SK-N-SH treated with all-trans-retinoic acid at 6 μM for 48 hours (cell line): ENCODE measurements around the gene IL17RC.
"Not testable (repeated sequence)": the region's sequence is repeated elsewhere in the genome, so short reads cannot be mapped to it uniquely, and the experiment has no call there.

Experiments
- ATAC-seq: fragments of 200-7000 bp; cut with Tn5 transposase; 3 replicates; pipeline ENCODE4 v1.9.1; 2020; ENCODE audit warnings: mild to moderate bottlenecking, moderate library complexity
- ARNTL ChIP-seq: fragments of 450-650 bp; formaldehyde crosslinking; IDR thresholded peaks from 2 replicates; pipeline ENCODE4 v1.5.0; 2020; ENCODE audit warnings: low read depth, mild to moderate bottlenecking, moderate library complexity, borderline replicate concordance
- BACH2 ChIP-seq: fragments of 250-450 bp; sonication (Bioruptor Pico); IDR thresholded peaks from 2 replicates; pipeline ENCODE4 v1.9.0; 2021; ENCODE audit warnings: mild to moderate bottlenecking, borderline replicate concordance
- CSDC2 ChIP-seq: fragments of 250-450 bp; sonication (Bioruptor Pico); IDR thresholded peaks from 2 replicates; pipeline ENCODE4 v1.5.0; 2020; ENCODE audit warnings: mild to moderate bottlenecking, moderate library complexity
- ESRRG ChIP-seq: fragments of 250-450 bp; sonication (Bioruptor Pico); IDR thresholded peaks from 2 replicates; pipeline ENCODE4 v1.6.1; 2021; ENCODE audit warnings: mild to moderate bottlenecking
- GLIS3 ChIP-seq: fragments of 250-450 bp; sonication (Bioruptor Pico); IDR thresholded peaks from 2 replicates; pipeline ENCODE4 v1.5.0; 2020; ENCODE audit warnings: mild to moderate bottlenecking, moderate library complexity
- ISL1 ChIP-seq: fragments of 250-450 bp; sonication (Bioruptor Pico); IDR thresholded peaks from 2 replicates; pipeline ENCODE4 v2.1.2; 2022; ENCODE audit warnings: mild to moderate bottlenecking, moderate library complexity
- OSR1 ChIP-seq: fragments of 250-450 bp; sonication (Bioruptor Pico); IDR thresholded peaks from 2 replicates; pipeline ENCODE4 v1.8.0; 2022; ENCODE audit warnings: moderate library complexity, mild to moderate bottlenecking, inconsistent platforms
- PPARA ChIP-seq: fragments of 250-450 bp; sonication (Bioruptor Pico); IDR thresholded peaks from 2 replicates; pipeline ENCODE4 v1.5.0; 2020; ENCODE audit warnings: mild to moderate bottlenecking, borderline replicate concordance
- SNAI2 ChIP-seq: fragments of 250-450 bp; sonication (Bioruptor Pico); IDR thresholded peaks from 2 replicates; pipeline ENCODE4 v1.5.0; 2020; ENCODE audit warnings: mild to moderate bottlenecking, moderate library complexity
- TCF4 ChIP-seq: fragments of 250-450 bp; sonication (Bioruptor Pico); IDR thresholded peaks from 2 replicates; pipeline ENCODE4 v1.8.0; 2021; ENCODE audit warnings: mild to moderate bottlenecking, moderate library complexity, borderline replicate concordance
- TOX ChIP-seq: fragments of 250-450 bp; sonication (Bioruptor Pico); IDR thresholded peaks from 2 replicates; pipeline ENCODE4 v1.8.0; 2021; ENCODE audit warnings: mild to moderate bottlenecking, moderate library complexity, borderline replicate concordance
- ZC3H10 ChIP-seq: fragments of 250-450 bp; sonication (Bioruptor Pico); IDR thresholded peaks from 2 replicates; pipeline ENCODE4 v1.5.1; 2021; ENCODE audit warnings: mild to moderate bottlenecking, moderate library complexity
- ZFP3 ChIP-seq: fragments of 250-450 bp; sonication (Bioruptor Pico); IDR thresholded peaks from 2 replicates; pipeline ENCODE4 v1.5.0; 2020; ENCODE audit warnings: mild to moderate bottlenecking, moderate library complexity
- ZFP30 ChIP-seq: fragments of 450-650 bp; formaldehyde crosslinking; IDR thresholded peaks from 2 replicates; pipeline ENCODE4 v1.5.0; 2022; ENCODE audit warnings: mild to moderate bottlenecking, moderate library complexity
- ZNF565 ChIP-seq: fragments of 450-650 bp; formaldehyde crosslinking; conservative IDR thresholded peaks from 2 replicates; pipeline ENCODE4 v1.5.0; 2020; ENCODE audit warnings: low read depth, mild to moderate bottlenecking, moderate library complexity
- ZNF70 ChIP-seq: fragments of 450-650 bp; formaldehyde crosslinking; IDR thresholded peaks from 2 replicates; pipeline ENCODE4 v1.5.0; 2020; ENCODE audit warnings: mild to moderate bottlenecking, moderate library complexity
- ZNF8 ChIP-seq: fragments of 450-650 bp; formaldehyde crosslinking; IDR thresholded peaks from 2 replicates; pipeline ENCODE4 v1.5.0; 2020; ENCODE audit warnings: mild to moderate bottlenecking, moderate library complexity
- TF ChIP-seq, protein P1 (sequence below): fragments of 250-450 bp; sonication (Bioruptor Pico); IDR thresholded peaks from 2 replicates; pipeline ENCODE4 v1.8.0; 2021; ENCODE audit warnings: low read depth, mild to moderate bottlenecking, moderate library complexity, borderline replicate concordance
- TF ChIP-seq, protein P2 (sequence below): fragments of 250-450 bp; sonication (Bioruptor Pico); IDR thresholded peaks from 2 replicates; pipeline ENCODE4 v1.5.1; 2020; ENCODE audit warnings: low read depth, mild to moderate bottlenecking, moderate library complexity
- TF ChIP-seq, protein P3 (sequence below): fragments of 250-450 bp; sonication (Bioruptor Pico); IDR thresholded peaks from 2 replicates; pipeline ENCODE4 v1.5.0; 2020; ENCODE audit warnings: mild to moderate bottlenecking, moderate library complexity

The IL17RC gene

DNA sequence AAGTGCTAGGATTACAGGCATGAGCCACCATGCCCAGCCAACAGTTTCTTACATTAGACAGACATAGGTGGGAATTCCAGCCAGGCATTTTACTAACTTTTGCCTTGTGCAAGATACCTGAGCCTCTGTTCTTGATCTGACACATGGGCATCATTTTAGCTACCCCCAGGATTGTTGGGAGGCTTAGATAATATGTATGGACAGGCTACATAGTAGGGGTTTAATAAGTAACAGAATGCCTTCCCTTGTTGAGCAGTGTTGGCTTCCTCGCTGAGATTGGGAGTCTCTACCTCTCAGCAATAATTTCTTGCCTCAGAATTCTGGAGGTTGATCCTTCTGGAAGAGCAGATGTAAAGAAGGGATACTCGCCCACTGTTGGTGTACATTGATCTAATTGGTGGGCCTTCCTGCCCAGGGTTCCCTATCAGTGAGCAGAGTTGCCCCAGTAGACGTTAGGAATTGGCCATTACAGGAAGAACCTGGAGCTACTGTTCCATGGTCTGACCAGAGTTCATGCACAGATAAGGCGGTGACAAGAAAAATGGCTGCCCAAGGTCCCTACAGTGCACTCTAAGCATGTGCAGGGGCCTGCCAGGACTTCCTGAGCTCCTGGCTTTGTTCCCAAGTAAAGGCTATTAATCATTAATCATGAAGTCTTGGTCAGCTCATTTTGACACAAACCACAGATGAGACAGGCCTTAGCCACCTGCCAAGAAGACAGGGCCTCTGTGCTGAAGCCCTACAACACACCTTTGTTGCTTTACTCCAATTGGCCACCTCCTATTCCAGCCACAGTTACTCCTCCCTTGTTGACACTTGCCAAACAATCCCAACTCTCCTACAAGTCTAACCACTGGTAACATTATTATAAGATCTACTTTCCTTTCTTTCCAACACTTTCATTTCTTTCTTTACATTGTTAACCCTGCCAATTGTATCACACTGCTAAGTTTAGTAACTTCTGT, 19.2 kb upstream of the IL17RC start:
- TF ChIP-seq ARNTL (CRISPR knock-in tag) (no peak), GLIS3 (CRISPR knock-in tag) (no peak), BACH2 (no peak), TCF4 (CRISPR knock-in tag) (no peak), CSDC2 (CRISPR knock-in tag) (no peak), SNAI2 (no peak), PPARA (CRISPR knock-in tag) (no peak), ESRRG (CRISPR knock-in tag) (no peak), TOX (CRISPR knock-in tag) (no peak), ISL1 (CRISPR knock-in tag) (no peak), ZFP30 (CRISPR knock-in tag) (no peak), OSR1 (CRISPR knock-in tag) (no peak), ZNF70 (CRISPR knock-in tag) (no peak), ZC3H10 (CRISPR knock-in tag) (no peak), ZNF8 (CRISPR knock-in tag) (no peak)
- TF ChIP-seq, protein P1, sequence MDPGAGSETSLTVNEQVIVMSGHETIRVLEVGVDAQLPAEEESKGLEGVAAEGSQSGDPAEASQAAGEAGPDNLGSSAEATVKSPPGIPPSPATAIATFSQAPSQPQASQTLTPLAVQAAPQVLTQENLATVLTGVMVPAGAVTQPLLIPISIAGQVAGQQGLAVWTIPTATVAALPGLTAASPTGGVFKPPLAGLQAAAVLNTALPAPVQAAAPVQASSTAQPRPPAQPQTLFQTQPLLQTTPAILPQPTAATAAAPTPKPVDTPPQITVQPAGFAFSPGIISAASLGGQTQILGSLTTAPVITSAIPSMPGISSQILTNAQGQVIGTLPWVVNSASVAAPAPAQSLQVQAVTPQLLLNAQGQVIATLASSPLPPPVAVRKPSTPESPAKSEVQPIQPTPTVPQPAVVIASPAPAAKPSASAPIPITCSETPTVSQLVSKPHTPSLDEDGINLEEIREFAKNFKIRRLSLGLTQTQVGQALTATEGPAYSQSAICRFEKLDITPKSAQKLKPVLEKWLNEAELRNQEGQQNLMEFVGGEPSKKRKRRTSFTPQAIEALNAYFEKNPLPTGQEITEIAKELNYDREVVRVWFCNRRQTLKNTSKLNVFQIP (CRISPR knock-in tag) = no peak
- peak; percentile 68 for ATAC-seq

DNA sequence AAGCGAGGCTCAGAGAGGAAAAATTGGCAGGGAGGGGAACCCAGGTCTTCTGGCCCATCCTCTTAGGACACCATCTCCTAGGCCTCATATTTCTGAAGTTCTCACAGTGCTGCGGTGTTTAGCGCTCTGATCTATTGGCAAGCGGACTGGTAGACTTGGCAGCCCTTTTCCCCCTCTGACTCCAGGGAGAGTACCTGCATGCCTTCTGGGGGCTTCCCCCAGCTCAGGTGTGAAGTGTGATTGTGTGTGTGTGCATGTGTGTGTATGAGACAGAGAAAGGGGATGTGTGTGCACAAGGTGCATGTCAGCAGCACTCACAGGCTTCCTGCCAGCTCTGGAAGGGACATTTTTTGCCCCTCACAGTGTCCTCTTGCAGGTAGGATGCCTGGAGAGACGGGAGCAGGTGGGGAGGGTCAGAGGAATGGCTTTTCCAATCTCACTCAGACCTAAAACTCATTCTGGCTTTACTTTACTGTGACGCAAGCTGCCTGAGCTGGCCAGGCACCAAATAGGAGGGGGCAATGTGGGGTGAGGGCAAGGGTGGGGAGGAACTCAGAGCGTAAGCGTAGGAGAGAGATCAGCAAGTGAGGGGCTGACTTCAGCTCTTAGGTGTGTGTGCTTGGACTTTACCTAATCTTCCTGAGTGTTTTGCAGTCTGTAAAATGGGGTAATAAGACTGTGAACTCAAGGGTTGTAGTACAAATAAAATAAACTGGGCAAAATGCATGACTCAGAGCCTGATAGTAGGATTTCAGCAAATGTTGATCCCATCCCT, 18.2 kb upstream of the IL17RC start:
- TF ChIP-seq SNAI2 = no peak
- TF ChIP-seq, protein P2, sequence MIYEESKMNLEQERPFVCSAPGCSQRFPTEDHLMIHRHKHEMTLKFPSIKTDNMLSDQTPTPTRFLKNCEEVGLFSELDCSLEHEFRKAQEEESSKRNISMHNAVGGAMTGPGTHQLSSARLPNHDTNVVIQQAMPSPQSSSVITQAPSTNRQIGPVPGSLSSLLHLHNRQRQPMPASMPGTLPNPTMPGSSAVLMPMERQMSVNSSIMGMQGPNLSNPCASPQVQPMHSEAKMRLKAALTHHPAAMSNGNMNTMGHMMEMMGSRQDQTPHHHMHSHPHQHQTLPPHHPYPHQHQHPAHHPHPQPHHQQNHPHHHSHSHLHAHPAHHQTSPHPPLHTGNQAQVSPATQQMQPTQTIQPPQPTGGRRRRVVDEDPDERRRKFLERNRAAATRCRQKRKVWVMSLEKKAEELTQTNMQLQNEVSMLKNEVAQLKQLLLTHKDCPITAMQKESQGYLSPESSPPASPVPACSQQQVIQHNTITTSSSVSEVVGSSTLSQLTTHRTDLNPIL (CRISPR knock-in tag) = no peak
- no peak for ATAC-seq

DNA sequence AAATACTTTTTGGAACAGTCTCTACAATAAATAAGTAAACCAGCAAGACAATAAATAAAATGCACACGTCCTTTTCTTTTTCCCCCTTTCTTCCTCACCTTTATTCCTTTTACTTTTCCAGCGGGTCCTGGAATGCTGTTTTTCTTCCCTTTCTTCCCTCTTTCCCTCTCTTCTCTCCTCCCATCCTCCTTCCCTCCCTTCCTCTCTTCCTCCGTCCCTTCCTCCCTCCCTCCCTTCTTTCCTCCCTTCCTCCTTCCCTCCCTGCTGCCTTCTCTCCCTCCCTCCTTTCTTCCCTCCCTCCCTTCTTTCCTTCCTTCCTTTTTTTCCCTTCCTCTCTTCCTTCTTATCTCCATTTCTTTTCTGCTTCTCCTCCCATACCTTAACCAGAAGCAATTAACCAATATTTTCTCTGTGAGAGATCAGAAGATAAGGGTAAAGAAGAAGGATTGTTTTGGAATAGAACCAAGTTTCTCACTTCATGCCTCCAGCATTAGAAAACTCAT, 17.6 kb upstream of the IL17RC start:
- ATAC-seq = no peak
- TF ChIP-seq ZFP30 (CRISPR knock-in tag) (no peak), ZNF8 (CRISPR knock-in tag) (no peak), ZNF565 (CRISPR knock-in tag) (no peak), ARNTL (CRISPR knock-in tag) (no peak), ZNF70 (CRISPR knock-in tag) (no peak)
- TF ChIP-seq, protein P2 (CRISPR knock-in tag) = no peak
- TF ChIP-seq, protein P1 (CRISPR knock-in tag) = no peak

DNA sequence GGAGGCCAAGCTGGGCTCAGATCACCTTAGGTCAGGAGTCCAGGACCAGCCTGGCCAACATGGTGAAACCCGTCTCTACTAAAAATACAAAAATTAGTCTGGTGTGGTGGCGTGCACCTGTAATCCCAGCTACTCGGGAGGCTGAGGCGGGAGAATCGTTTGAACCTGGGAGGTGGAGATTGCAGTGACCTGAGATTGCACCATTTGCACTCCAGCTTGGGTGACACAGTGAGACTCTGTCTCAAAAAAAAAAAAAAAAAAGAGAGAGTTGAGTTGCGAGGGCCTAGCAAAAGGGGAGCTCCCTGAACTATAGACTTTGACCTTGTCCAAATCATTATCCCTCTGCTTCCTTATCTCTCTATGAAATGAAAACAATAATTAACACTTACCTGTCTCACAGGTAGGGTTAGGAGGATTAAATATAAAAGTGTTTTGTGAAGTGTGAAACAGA, 15.9 kb upstream of the IL17RC start:
- not testable (repeated sequence) for ATAC-seq

DNA sequence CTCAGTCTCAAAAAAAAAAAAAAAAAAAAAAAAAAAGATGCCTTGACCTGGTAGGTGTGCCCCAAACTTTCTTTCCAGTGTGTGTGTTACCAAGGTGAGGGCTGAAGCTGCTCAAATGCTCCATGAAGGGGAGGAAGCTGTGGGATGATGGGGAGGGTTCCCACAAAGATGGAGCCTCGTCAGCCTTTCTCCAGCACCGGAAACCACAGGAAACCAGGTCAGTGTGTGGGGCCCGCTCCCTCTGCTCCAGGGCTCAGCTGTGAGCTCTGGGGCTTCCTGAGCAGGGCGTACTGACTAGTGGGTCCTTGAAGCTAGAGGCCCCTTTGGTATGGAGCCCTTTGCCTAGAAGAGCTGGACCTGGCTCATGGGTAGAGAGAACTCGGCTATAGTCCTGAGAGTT, 14.9 kb upstream of the IL17RC start:
- TF ChIP-seq SNAI2 = no peak
- TF ChIP-seq PPARA (CRISPR knock-in tag) = no peak
- no peak for TF ChIP-seq TCF4 (CRISPR knock-in tag)
- no peak for TF ChIP-seq GLIS3 (CRISPR knock-in tag)
- TF ChIP-seq, protein P3, sequence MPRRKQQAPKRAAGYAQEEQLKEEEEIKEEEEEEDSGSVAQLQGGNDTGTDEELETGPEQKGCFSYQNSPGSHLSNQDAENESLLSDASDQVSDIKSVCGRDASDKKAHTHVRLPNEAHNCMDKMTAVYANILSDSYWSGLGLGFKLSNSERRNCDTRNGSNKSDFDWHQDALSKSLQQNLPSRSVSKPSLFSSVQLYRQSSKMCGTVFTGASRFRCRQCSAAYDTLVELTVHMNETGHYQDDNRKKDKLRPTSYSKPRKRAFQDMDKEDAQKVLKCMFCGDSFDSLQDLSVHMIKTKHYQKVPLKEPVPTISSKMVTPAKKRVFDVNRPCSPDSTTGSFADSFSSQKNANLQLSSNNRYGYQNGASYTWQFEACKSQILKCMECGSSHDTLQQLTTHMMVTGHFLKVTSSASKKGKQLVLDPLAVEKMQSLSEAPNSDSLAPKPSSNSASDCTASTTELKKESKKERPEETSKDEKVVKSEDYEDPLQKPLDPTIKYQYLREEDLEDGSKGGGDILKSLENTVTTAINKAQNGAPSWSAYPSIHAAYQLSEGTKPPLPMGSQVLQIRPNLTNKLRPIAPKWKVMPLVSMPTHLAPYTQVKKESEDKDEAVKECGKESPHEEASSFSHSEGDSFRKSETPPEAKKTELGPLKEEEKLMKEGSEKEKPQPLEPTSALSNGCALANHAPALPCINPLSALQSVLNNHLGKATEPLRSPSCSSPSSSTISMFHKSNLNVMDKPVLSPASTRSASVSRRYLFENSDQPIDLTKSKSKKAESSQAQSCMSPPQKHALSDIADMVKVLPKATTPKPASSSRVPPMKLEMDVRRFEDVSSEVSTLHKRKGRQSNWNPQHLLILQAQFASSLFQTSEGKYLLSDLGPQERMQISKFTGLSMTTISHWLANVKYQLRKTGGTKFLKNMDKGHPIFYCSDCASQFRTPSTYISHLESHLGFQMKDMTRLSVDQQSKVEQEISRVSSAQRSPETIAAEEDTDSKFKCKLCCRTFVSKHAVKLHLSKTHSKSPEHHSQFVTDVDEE = no peak
- no peak for TF ChIP-seq BACH2
- TF ChIP-seq TOX (CRISPR knock-in tag) = no peak
- TF ChIP-seq ZNF8 (CRISPR knock-in tag) = no peak
- TF ChIP-seq ZFP3 (CRISPR knock-in tag) = no peak
- no peak for TF ChIP-seq CSDC2 (CRISPR knock-in tag)
- TF ChIP-seq ESRRG (CRISPR knock-in tag) = no peak
- TF ChIP-seq ISL1 (CRISPR knock-in tag) = no peak
- TF ChIP-seq OSR1 (CRISPR knock-in tag) = no peak
- ATAC-seq = no peak
